Measurements from ENCODE around the gene TRPM2. TPM values are rescaled to one million over a fixed set of nuclear protein-coding genes. Genes with fewer than 3 reads are reported as not detected.

Gene TRPM2
- total and polyA plus RNA-seq, 2 donors (not counting 3 experiments of a cell fraction or from before 2014, with no cell fraction given), result not detected

DNA sequence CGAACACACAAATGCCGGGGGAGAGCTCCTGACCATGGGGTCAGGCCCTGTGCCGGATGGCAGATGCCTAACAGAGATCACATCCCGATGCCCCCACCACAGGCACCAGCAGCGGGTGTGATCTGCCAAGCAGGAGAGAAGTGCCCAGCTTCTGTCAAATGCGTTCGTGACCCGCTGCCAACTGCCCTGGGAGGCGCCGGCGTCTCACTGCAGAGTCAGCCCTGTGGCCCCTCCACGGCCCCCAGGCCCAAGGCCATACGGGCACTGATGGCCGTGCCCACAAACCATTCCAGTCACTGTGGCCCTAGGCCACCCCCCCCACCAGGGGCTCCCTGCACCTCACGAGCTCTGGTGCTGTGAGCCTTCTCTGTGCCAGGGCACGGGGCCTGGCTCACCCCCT, 22.2 kb upstream of the TRPM2 start:
- Histone ChIP-seq H3K4me3 (replicated peaks in 1 of 3; ENCODE audit: insufficient read depth in 1 of 3, low read depth in 1 of 3, low read length in 3 of 3) (no peak overlapping the region), H3K36me3 (ENCODE audit: control insufficient read depth in 2 of 2, extremely low read depth in 1 of 2, insufficient read depth in 2 of 2, low read length in 2 of 2) (peaks cover 0 to 3% of the 10 kb centered on the region in 2 experiments), H3K4me1 (ENCODE audit: control insufficient read depth, extremely low read depth, insufficient read depth, low read length) (no peaks in the 10 kb centered on the region), H3K79me2 (ENCODE audit: control insufficient read depth, insufficient read depth, low read length) (no peaks in the 10 kb centered on the region), H3K4me2 (ENCODE audit: insufficient read depth, low read length) (no peak overlapping the region), H3K9ac (replicated peaks; ENCODE audit: extremely low read depth, insufficient read depth, low read length) (no peak overlapping the region), H3K9me3 (replicated peaks; ENCODE audit: control insufficient read depth, insufficient read depth, low read length) (no peaks in the 10 kb centered on the region), H3K9me1 (replicated peaks; ENCODE audit: control insufficient read depth, extremely low read depth, insufficient read depth, low read length) (no peaks in the 10 kb centered on the region), H3K27me3 (ENCODE audit: control insufficient read depth in 2 of 2, insufficient read depth in 2 of 2, low read length in 2 of 2) (no peaks in the 10 kb centered on the region), H2AFZ (ENCODE audit: low read depth, low read length) (no peak overlapping the region), H3K27ac (ENCODE audit: insufficient read depth, low read depth, low read length) (no peak overlapping the region), H4K20me1 (replicated peaks; ENCODE audit: control insufficient read depth, extremely low read depth, insufficient read depth, low read length) (no peaks in the 10 kb centered on the region)
- CTCF ChIA-PET, result interaction anchor here (0.9 to 1.5 kb wide), 2 partner anchors 27 to 33 kb away, joined by 3 to 4 read pairs; no protein-coding TSS in a partner anchor
- POLR2A ChIA-PET, result no interaction called here
- dilution Hi-C loops (cut with MboI; ENCODE audit: extremely low pct_ligation_motif_present, low sequenced_read_pairs), result no loop called here
- no TSS peak for BruUV-seq (replicated peaks)
- TF ChIP-seq FOS (IDR thresholded peaks at IDR 0.05; ENCODE audit: borderline replicate concordance, insufficient read depth, low read length) (no peak), JUN (IDR thresholded peaks at IDR 0.05; ENCODE audit: borderline replicate concordance, insufficient read depth, insufficient read length, low read depth) (no peak), EZH2 (IDR thresholded peaks at IDR 0.05; ENCODE audit: borderline replicate concordance, low read depth, low read length, severe bottlenecking) (no peak), MYC (IDR thresholded peaks at IDR 0.05; ENCODE audit: low read depth, low read length) (no peak), POLR2AphosphoS5 (IDR thresholded peaks at IDR 0.05; ENCODE audit: insufficient read depth, low read depth, low read length) (no peak), POLR2A (IDR thresholded peaks at IDR 0.05; ENCODE audit: low read depth, low read length) (no peak), GATA2 (IDR thresholded peaks at IDR 0.05; ENCODE audit: insufficient read depth, insufficient read length, low read depth, low read length) (no peak)
- TF ChIP-seq, protein P1, sequence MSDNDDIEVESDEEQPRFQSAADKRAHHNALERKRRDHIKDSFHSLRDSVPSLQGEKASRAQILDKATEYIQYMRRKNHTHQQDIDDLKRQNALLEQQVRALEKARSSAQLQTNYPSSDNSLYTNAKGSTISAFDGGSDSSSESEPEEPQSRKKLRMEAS (IDR thresholded peaks at IDR 0.05; ENCODE audit: insufficient read depth, insufficient read length), result no peak
- TF ChIP-seq, protein P2, sequence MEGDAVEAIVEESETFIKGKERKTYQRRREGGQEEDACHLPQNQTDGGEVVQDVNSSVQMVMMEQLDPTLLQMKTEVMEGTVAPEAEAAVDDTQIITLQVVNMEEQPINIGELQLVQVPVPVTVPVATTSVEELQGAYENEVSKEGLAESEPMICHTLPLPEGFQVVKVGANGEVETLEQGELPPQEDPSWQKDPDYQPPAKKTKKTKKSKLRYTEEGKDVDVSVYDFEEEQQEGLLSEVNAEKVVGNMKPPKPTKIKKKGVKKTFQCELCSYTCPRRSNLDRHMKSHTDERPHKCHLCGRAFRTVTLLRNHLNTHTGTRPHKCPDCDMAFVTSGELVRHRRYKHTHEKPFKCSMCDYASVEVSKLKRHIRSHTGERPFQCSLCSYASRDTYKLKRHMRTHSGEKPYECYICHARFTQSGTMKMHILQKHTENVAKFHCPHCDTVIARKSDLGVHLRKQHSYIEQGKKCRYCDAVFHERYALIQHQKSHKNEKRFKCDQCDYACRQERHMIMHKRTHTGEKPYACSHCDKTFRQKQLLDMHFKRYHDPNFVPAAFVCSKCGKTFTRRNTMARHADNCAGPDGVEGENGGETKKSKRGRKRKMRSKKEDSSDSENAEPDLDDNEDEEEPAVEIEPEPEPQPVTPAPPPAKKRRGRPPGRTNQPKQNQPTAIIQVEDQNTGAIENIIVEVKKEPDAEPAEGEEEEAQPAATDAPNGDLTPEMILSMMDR (IDR thresholded peaks at IDR 0.05; ENCODE audit: extremely low read depth in 1 of 2, insufficient read depth in 1 of 2, low read depth in 1 of 2, low read length in 2 of 2), result no peak
- no peak for FAIRE-seq
- intact Hi-C loops (cut with micrococcal nuclease), result no loop called here
- no peak for DNase-seq (ENCODE audit: low read depth, low spot score)

All from endothelial cell of umbilical vein (primary cell).